WTC11 (cell line): ENCODE data around the gene SPINT4. TPM values are rescaled to one million over a fixed set of nuclear protein-coding genes. Genes with fewer than 3 reads are reported as not detected.

Experiments used
- ATAC-seq: fragments of 200-7000 bp; cut with Tn5 transposase; 2 replicates; pipeline ENCODE4 v1.10.0; 2021; ENCODE audit warnings: mild to moderate bottlenecking, moderate library complexity
- CTCF ChIA-PET: fragments of 300-600 bp; sonication (Branson Sonifier 250); formaldehyde crosslinking; loops from one replicate; lab custom pipeline; 2021; ENCODE audit warnings: antibody characterized with exemption; lab: Charles Lee
- POLR2A ChIA-PET: fragments of 350-600 bp; sonication (Branson Sonifier 250); formaldehyde crosslinking; loops from one replicate; lab custom pipeline; 2021; ENCODE audit warnings: antibody characterized with exemption; lab: Charles Lee
- DNase-seq: peaks from one replicate; pipeline ENCODE4 v3.0.0; 2021; ENCODE audit warnings: low spot score
- H3K27ac Mint-ChIP-seq: 2 replicates; pipeline ENCODE4 v1.8.0; 2021; ENCODE audit warnings: mixed read lengths
- H3K27me3 Mint-ChIP-seq: 2 replicates; pipeline ENCODE4 v1.8.0; 2021; ENCODE audit warnings: low read depth, mild to moderate bottlenecking, moderate library complexity, mixed read lengths
- H3K36me3 Mint-ChIP-seq: 2 replicates; pipeline ENCODE4 v1.8.0; 2021; ENCODE audit warnings: mixed read lengths
- H3K4me1 Mint-ChIP-seq: 2 replicates; pipeline ENCODE4 v1.8.0; 2022; ENCODE audit warnings: mixed read lengths
- H3K4me3 Mint-ChIP-seq: 2 replicates; pipeline ENCODE4 v1.8.0; 2021; ENCODE audit warnings: mild to moderate bottlenecking, moderate library complexity, mixed read lengths
- H3K9me3 Mint-ChIP-seq: 2 replicates; pipeline ENCODE4 v1.8.0; 2021; ENCODE audit warnings: mixed read lengths
- CREM ChIP-seq: sonication (generic); formaldehyde crosslinking; IDR thresholded peaks from 2 replicates; pipeline ENCODE4 v1.8.1; 2022; ENCODE audit warnings: mild to moderate bottlenecking, missing genetic modification reagents, moderate library complexity
- ESRRA ChIP-seq: sonication (generic); formaldehyde crosslinking; IDR thresholded peaks from 2 replicates; pipeline ENCODE4 v1.8.1; 2022; ENCODE audit warnings: mild to moderate bottlenecking, missing genetic modification reagents, borderline replicate concordance
- GTF2I ChIP-seq: fragments of 250-450 bp; sonication (Bioruptor Pico); conservative IDR thresholded peaks from 2 replicates; pipeline ENCODE4 v1.4.0; 2021; ENCODE audit warnings: mild to moderate bottlenecking
- IRF2 ChIP-seq: sonication (generic); formaldehyde crosslinking; IDR thresholded peaks from 2 replicates; pipeline ENCODE4 v1.8.0; 2022; ENCODE audit warnings: low read depth, missing genetic modification reagents, borderline replicate concordance
- JAZF1 ChIP-seq: fragments of 250-450 bp; sonication (Bioruptor Pico); IDR thresholded peaks from 2 replicates; pipeline ENCODE4 v1.9.0; 2021; ENCODE audit warnings: moderate library complexity, mild to moderate bottlenecking, inconsistent platforms
- NFE2L1 ChIP-seq: sonication (generic); formaldehyde crosslinking; IDR thresholded peaks from 2 replicates; pipeline ENCODE4 v1.8.1; 2023; ENCODE audit warnings: missing genetic modification reagents
- NR2C2 ChIP-seq: sonication (generic); formaldehyde crosslinking; IDR thresholded peaks from 2 replicates; pipeline ENCODE4 v1.8.0; 2022; ENCODE audit warnings: mild to moderate bottlenecking, missing genetic modification reagents
- NR3C1 ChIP-seq: sonication (generic); formaldehyde crosslinking; conservative IDR thresholded peaks from 2 replicates; pipeline ENCODE4 v1.8.1; 2023; ENCODE audit warnings: low read depth, mild to moderate bottlenecking, missing genetic modification reagents
- ZNF219 ChIP-seq: sonication (generic); formaldehyde crosslinking; IDR thresholded peaks from 2 replicates; pipeline ENCODE4 v1.8.0; 2023; ENCODE audit warnings: missing genetic modification reagents, mild to moderate bottlenecking, borderline replicate concordance
- total RNA-seq: library from RNA; stranded (reverse); gene quantifications from 3 replicates; pipeline ENCODE4 v1.2.3, GENCODE V29; 2021
- TF ChIP-seq, protein P1 (sequence below): fragments of 250-450 bp; sonication (Bioruptor Pico); IDR thresholded peaks from 2 replicates; pipeline ENCODE4 v1.9.0; 2021; ENCODE audit warnings: mild to moderate bottlenecking
- TF ChIP-seq, protein P2 (sequence below): sonication (generic); formaldehyde crosslinking; conservative IDR thresholded peaks from 2 replicates; pipeline ENCODE4 v1.8.1; 2023; ENCODE audit warnings: mild to moderate bottlenecking, low read depth, missing genetic modification reagents, moderate library complexity
- TF ChIP-seq, protein P3 (sequence below): sonication (generic); formaldehyde crosslinking; IDR thresholded peaks from 2 replicates; pipeline ENCODE4 v1.8.0; 2022; ENCODE audit warnings: missing genetic modification reagents
- TF ChIP-seq, protein P4 (sequence below): sonication (generic); formaldehyde crosslinking; IDR thresholded peaks from 2 replicates; pipeline ENCODE4 v1.8.0; 2022; ENCODE audit warnings: mild to moderate bottlenecking, missing genetic modification reagents
- TF ChIP-seq, protein P5 (sequence below): sonication (generic); formaldehyde crosslinking; IDR thresholded peaks from 2 replicates; pipeline ENCODE4 v1.8.1; 2022; ENCODE audit warnings: mild to moderate bottlenecking, moderate library complexity, missing genetic modification reagents
- TF ChIP-seq, protein P6 (sequence below): fragments of 250-450 bp; sonication (Bioruptor Pico); IDR thresholded peaks from 2 replicates; pipeline ENCODE4 v1.9.0; 2021; ENCODE audit warnings: mild to moderate bottlenecking
- TF ChIP-seq, protein P7 (sequence below): fragments of 250-450 bp; sonication (Bioruptor Pico); IDR thresholded peaks from 2 replicates; pipeline ENCODE4 v1.9.0; 2021; ENCODE audit warnings: mild to moderate bottlenecking, borderline replicate concordance
- TF ChIP-seq, protein P8 (sequence below): sonication (generic); formaldehyde crosslinking; IDR thresholded peaks from 2 replicates; pipeline ENCODE4 v1.8.0; 2023; ENCODE audit warnings: missing genetic modification reagents

The SPINT4 gene
- total RNA-seq, 1 experiment from 2014 or later, result not detected

DNA sequence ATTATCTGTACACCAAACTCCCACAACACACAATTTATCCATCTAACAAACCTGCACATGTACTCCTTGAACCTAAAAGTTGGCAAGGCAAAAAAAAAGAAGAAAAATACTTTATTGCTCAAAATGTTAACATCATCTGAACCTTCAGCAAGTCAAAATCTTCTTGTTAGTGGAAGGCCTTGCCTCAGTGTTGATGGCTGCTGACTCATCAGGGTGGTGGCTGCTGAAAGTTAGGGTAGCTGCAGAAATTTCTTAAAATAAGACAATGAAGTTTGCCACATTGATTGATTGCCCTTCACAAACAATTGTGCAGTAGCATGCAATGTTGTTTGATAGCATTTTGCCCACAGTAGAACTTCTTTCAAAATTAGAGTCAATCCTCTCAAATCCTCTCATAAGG, 49.4 kb upstream of the SPINT4 start (continued):
- no peak for TF ChIP-seq NFE2L1 (CRISPR knock-in tag)
- TF ChIP-seq, protein P1, sequence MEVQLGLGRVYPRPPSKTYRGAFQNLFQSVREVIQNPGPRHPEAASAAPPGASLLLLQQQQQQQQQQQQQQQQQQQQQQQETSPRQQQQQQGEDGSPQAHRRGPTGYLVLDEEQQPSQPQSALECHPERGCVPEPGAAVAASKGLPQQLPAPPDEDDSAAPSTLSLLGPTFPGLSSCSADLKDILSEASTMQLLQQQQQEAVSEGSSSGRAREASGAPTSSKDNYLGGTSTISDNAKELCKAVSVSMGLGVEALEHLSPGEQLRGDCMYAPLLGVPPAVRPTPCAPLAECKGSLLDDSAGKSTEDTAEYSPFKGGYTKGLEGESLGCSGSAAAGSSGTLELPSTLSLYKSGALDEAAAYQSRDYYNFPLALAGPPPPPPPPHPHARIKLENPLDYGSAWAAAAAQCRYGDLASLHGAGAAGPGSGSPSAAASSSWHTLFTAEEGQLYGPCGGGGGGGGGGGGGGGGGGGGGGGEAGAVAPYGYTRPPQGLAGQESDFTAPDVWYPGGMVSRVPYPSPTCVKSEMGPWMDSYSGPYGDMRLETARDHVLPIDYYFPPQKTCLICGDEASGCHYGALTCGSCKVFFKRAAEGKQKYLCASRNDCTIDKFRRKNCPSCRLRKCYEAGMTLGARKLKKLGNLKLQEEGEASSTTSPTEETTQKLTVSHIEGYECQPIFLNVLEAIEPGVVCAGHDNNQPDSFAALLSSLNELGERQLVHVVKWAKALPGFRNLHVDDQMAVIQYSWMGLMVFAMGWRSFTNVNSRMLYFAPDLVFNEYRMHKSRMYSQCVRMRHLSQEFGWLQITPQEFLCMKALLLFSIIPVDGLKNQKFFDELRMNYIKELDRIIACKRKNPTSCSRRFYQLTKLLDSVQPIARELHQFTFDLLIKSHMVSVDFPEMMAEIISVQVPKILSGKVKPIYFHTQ (CRISPR knock-in tag), result no peak
- TF ChIP-seq, all 79 proteins: peak for 0

DNA sequence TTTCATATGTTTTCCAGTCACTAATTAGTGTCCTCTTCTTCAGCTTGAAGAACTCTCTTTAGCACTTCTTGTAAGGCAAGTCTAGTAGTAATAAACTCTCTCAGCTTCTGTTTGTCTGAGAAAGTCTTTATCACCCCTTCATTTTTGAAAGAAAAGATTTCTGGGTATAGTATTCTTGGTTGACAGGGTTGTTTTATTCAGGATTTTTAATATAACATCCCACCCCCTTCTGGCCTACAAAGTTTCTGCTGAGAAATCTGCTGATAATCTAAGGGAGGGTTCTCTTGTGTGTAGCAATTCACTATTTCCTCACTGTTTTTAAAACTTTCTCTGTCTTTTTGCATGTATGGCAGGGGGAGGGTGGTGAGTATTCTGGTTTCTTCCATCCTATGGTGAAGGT, 42.5 kb upstream of the SPINT4 start:
- TF ChIP-seq NR2C2 (CRISPR knock-in tag) (no peak), ESRRA (no peak), ZNF219 (CRISPR knock-in tag) (no peak), JAZF1 (CRISPR knock-in tag) (no peak), IRF2 (CRISPR knock-in tag) (no peak), CREM (CRISPR knock-in tag) (no peak), NR3C1 (CRISPR knock-in tag) (no peak), GTF2I (CRISPR knock-in tag) (no peak)
- TF ChIP-seq, protein P2, sequence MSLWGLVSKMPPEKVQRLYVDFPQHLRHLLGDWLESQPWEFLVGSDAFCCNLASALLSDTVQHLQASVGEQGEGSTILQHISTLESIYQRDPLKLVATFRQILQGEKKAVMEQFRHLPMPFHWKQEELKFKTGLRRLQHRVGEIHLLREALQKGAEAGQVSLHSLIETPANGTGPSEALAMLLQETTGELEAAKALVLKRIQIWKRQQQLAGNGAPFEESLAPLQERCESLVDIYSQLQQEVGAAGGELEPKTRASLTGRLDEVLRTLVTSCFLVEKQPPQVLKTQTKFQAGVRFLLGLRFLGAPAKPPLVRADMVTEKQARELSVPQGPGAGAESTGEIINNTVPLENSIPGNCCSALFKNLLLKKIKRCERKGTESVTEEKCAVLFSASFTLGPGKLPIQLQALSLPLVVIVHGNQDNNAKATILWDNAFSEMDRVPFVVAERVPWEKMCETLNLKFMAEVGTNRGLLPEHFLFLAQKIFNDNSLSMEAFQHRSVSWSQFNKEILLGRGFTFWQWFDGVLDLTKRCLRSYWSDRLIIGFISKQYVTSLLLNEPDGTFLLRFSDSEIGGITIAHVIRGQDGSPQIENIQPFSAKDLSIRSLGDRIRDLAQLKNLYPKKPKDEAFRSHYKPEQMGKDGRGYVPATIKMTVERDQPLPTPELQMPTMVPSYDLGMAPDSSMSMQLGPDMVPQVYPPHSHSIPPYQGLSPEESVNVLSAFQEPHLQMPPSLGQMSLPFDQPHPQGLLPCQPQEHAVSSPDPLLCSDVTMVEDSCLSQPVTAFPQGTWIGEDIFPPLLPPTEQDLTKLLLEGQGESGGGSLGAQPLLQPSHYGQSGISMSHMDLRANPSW (CRISPR knock-in tag), result no peak
- TF ChIP-seq, protein P3, sequence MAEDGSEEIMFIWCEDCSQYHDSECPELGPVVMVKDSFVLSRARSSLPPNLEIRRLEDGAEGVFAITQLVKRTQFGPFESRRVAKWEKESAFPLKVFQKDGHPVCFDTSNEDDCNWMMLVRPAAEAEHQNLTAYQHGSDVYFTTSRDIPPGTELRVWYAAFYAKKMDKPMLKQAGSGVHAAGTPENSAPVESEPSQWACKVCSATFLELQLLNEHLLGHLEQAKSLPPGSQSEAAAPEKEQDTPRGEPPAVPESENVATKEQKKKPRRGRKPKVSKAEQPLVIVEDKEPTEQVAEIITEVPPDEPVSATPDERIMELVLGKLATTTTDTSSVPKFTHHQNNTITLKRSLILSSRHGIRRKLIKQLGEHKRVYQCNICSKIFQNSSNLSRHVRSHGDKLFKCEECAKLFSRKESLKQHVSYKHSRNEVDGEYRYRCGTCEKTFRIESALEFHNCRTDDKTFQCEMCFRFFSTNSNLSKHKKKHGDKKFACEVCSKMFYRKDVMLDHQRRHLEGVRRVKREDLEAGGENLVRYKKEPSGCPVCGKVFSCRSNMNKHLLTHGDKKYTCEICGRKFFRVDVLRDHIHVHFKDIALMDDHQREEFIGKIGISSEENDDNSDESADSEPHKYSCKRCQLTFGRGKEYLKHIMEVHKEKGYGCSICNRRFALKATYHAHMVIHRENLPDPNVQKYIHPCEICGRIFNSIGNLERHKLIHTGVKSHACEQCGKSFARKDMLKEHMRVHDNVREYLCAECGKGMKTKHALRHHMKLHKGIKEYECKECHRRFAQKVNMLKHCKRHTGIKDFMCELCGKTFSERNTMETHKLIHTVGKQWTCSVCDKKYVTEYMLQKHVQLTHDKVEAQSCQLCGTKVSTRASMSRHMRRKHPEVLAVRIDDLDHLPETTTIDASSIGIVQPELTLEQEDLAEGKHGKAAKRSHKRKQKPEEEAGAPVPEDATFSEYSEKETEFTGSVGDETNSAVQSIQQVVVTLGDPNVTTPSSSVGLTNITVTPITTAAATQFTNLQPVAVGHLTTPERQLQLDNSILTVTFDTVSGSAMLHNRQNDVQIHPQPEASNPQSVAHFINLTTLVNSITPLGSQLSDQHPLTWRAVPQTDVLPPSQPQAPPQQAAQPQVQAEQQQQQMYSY, result no peak
- TF ChIP-seq, protein P4, sequence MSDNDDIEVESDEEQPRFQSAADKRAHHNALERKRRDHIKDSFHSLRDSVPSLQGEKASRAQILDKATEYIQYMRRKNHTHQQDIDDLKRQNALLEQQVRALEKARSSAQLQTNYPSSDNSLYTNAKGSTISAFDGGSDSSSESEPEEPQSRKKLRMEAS (CRISPR knock-in tag), result no peak
- TF ChIP-seq, protein P5, sequence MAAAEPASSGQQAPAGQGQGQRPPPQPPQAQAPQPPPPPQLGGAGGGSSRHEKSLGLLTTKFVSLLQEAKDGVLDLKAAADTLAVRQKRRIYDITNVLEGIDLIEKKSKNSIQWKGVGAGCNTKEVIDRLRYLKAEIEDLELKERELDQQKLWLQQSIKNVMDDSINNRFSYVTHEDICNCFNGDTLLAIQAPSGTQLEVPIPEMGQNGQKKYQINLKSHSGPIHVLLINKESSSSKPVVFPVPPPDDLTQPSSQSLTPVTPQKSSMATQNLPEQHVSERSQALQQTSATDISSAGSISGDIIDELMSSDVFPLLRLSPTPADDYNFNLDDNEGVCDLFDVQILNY, result no peak
- TF ChIP-seq, protein P6, sequence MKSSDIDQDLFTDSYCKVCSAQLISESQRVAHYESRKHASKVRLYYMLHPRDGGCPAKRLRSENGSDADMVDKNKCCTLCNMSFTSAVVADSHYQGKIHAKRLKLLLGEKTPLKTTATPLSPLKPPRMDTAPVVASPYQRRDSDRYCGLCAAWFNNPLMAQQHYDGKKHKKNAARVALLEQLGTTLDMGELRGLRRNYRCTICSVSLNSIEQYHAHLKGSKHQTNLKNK (CRISPR knock-in tag), result no peak
- TF ChIP-seq, protein P7, sequence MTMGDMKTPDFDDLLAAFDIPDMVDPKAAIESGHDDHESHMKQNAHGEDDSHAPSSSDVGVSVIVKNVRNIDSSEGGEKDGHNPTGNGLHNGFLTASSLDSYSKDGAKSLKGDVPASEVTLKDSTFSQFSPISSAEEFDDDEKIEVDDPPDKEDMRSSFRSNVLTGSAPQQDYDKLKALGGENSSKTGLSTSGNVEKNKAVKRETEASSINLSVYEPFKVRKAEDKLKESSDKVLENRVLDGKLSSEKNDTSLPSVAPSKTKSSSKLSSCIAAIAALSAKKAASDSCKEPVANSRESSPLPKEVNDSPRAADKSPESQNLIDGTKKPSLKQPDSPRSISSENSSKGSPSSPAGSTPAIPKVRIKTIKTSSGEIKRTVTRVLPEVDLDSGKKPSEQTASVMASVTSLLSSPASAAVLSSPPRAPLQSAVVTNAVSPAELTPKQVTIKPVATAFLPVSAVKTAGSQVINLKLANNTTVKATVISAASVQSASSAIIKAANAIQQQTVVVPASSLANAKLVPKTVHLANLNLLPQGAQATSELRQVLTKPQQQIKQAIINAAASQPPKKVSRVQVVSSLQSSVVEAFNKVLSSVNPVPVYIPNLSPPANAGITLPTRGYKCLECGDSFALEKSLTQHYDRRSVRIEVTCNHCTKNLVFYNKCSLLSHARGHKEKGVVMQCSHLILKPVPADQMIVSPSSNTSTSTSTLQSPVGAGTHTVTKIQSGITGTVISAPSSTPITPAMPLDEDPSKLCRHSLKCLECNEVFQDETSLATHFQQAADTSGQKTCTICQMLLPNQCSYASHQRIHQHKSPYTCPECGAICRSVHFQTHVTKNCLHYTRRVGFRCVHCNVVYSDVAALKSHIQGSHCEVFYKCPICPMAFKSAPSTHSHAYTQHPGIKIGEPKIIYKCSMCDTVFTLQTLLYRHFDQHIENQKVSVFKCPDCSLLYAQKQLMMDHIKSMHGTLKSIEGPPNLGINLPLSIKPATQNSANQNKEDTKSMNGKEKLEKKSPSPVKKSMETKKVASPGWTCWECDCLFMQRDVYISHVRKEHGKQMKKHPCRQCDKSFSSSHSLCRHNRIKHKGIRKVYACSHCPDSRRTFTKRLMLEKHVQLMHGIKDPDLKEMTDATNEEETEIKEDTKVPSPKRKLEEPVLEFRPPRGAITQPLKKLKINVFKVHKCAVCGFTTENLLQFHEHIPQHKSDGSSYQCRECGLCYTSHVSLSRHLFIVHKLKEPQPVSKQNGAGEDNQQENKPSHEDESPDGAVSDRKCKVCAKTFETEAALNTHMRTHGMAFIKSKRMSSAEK (CRISPR knock-in tag), result no peak
- TF ChIP-seq, protein P8, sequence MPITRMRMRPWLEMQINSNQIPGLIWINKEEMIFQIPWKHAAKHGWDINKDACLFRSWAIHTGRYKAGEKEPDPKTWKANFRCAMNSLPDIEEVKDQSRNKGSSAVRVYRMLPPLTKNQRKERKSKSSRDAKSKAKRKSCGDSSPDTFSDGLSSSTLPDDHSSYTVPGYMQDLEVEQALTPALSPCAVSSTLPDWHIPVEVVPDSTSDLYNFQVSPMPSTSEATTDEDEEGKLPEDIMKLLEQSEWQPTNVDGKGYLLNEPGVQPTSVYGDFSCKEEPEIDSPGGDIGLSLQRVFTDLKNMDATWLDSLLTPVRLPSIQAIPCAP (CRISPR knock-in tag), result no peak
- ChIA-PET POLR2A (no interaction called here), CTCF (interaction anchor here (1.4 kb wide), 1 partner anchor 50 kb away, joined by 4 read pairs; the partner anchor contains the start of gene WFDC10A)
- ATAC-seq, result no peak
- H3K4me1 Mint-ChIP-seq, result peaks cover 7% of the 10 kb centered on the region
- H3K36me3 Mint-ChIP-seq, result peaks cover 28% of the 10 kb centered on the region
- no peak for DNase-seq
- H3K27ac Mint-ChIP-seq, result no peak overlapping the region
- H3K27me3 Mint-ChIP-seq, result peaks cover 3% of the 10 kb centered on the region
- no peak overlapping the region for H3K4me3 Mint-ChIP-seq
- peaks cover 57% of the 10 kb centered on the region for H3K9me3 Mint-ChIP-seq
